SK-N-SH (cell line): ENCODE measurements around the gene GLCCI1.

Experiments
- CHD2 ChIP-seq: fragments of 150-350 bp; IDR thresholded peaks from 2 replicates; pipeline ENCODE4 v1.6.1; 2018; ENCODE audit warnings: low read length; ENCODE audit not compliant: partially characterized antibody
- EZH2phosphoT487 ChIP-seq: fragments of 200-600 bp; sonication (generic); IDR thresholded peaks from 2 replicates; pipeline ENCODE4 v1.6.1; 2017; ENCODE audit warnings: low read depth, mixed run types, mild to moderate bottlenecking, antibody characterized with exemption, moderate library complexity, borderline replicate concordance
- FOSL2 ChIP-seq: IDR thresholded peaks from 2 replicates; pipeline ENCODE4 v1.4.0; 2012; ENCODE audit warnings: low read depth, mild to moderate bottlenecking, moderate library complexity, borderline replicate concordance
- RAD21 ChIP-seq: IDR thresholded peaks from 2 replicates; pipeline ENCODE4 v1.6.1; 2012; ENCODE audit warnings: mild to moderate bottlenecking, low read length
- SIN3A ChIP-seq: IDR thresholded peaks from 2 replicates; pipeline ENCODE4 v1.6.1; 2012; ENCODE audit warnings: low read depth, mild to moderate bottlenecking, low read length, moderate library complexity, borderline replicate concordance
- TAF1 ChIP-seq: IDR thresholded peaks from 2 replicates; pipeline ENCODE4 v1.6.1; 2012; ENCODE audit warnings: low read depth, mild to moderate bottlenecking, low read length, moderate library complexity, borderline replicate concordance
- YY1 ChIP-seq: IDR thresholded peaks from 2 replicates; pipeline ENCODE4 v1.4.0; 2012; ENCODE audit warnings: low read depth, mild to moderate bottlenecking
- TF ChIP-seq, protein P1 (sequence below): IDR thresholded peaks from 2 replicates; pipeline ENCODE4 v1.4.0; 2012; ENCODE audit warnings: low read depth, borderline replicate concordance
- TF ChIP-seq, protein P2 (sequence below): fragments of 200-600 bp; sonication (generic); IDR thresholded peaks from 2 replicates; pipeline ENCODE4 v1.6.1; 2017; ENCODE audit warnings: antibody characterized with exemption, mild to moderate bottlenecking, moderate library complexity
- TF ChIP-seq, protein P3 (sequence below): IDR thresholded peaks from 2 replicates; pipeline ENCODE4 v1.6.1; 2012; ENCODE audit warnings: mild to moderate bottlenecking, low read depth, low read length, moderate library complexity
- TF ChIP-seq, protein P4 (sequence below): IDR thresholded peaks from 2 replicates; pipeline ENCODE4; 2012
- TF ChIP-seq, protein P5 (sequence below): fragments of 150-350 bp; IDR thresholded peaks from 2 replicates; pipeline ENCODE4 v1.6.1; 2016; ENCODE audit warnings: mild to moderate bottlenecking, low read depth, low read length

DNA sequence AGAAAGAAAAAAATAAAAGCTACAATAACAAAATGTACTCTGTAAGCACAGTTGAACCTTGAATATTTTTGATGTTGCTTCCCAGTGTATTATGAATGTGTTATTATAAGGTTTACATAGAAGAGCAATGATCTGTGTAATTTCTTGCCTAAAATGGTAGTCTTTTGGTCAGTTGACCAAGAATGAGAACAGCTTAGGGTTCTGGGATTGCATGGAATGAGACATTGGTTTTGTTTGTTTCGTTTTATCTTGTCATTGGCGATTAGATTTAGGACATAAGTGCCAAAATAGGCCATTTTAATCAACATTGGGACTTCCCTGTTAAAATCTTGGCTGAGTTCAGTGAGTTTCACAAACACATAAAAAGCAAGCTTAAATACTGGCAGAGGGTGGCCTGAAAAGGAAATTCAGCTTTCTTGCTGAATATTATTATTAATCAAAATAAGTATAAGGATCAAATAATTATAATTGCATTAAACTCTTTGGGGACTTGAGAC lies 49.1 kb upstream of the GLCCI1 start:
- TF ChIP-seq, protein P1, sequence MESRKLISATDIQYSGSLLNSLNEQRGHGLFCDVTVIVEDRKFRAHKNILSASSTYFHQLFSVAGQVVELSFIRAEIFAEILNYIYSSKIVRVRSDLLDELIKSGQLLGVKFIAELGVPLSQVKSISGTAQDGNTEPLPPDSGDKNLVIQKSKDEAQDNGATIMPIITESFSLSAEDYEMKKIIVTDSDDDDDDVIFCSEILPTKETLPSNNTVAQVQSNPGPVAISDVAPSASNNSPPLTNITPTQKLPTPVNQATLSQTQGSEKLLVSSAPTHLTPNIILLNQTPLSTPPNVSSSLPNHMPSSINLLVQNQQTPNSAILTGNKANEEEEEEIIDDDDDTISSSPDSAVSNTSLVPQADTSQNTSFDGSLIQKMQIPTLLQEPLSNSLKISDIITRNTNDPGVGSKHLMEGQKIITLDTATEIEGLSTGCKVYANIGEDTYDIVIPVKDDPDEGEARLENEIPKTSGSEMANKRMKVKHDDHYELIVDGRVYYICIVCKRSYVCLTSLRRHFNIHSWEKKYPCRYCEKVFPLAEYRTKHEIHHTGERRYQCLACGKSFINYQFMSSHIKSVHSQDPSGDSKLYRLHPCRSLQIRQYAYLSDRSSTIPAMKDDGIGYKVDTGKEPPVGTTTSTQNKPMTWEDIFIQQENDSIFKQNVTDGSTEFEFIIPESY, result no peak
- TF ChIP-seq, protein P2, sequence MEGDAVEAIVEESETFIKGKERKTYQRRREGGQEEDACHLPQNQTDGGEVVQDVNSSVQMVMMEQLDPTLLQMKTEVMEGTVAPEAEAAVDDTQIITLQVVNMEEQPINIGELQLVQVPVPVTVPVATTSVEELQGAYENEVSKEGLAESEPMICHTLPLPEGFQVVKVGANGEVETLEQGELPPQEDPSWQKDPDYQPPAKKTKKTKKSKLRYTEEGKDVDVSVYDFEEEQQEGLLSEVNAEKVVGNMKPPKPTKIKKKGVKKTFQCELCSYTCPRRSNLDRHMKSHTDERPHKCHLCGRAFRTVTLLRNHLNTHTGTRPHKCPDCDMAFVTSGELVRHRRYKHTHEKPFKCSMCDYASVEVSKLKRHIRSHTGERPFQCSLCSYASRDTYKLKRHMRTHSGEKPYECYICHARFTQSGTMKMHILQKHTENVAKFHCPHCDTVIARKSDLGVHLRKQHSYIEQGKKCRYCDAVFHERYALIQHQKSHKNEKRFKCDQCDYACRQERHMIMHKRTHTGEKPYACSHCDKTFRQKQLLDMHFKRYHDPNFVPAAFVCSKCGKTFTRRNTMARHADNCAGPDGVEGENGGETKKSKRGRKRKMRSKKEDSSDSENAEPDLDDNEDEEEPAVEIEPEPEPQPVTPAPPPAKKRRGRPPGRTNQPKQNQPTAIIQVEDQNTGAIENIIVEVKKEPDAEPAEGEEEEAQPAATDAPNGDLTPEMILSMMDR, result no peak
- TF ChIP-seq FOSL2 (no peak), SIN3A (no peak), TAF1 (no peak), EZH2phosphoT487 (no peak), RAD21 (no peak), CHD2 (no peak), YY1 (no peak)
- TF ChIP-seq, protein P3, sequence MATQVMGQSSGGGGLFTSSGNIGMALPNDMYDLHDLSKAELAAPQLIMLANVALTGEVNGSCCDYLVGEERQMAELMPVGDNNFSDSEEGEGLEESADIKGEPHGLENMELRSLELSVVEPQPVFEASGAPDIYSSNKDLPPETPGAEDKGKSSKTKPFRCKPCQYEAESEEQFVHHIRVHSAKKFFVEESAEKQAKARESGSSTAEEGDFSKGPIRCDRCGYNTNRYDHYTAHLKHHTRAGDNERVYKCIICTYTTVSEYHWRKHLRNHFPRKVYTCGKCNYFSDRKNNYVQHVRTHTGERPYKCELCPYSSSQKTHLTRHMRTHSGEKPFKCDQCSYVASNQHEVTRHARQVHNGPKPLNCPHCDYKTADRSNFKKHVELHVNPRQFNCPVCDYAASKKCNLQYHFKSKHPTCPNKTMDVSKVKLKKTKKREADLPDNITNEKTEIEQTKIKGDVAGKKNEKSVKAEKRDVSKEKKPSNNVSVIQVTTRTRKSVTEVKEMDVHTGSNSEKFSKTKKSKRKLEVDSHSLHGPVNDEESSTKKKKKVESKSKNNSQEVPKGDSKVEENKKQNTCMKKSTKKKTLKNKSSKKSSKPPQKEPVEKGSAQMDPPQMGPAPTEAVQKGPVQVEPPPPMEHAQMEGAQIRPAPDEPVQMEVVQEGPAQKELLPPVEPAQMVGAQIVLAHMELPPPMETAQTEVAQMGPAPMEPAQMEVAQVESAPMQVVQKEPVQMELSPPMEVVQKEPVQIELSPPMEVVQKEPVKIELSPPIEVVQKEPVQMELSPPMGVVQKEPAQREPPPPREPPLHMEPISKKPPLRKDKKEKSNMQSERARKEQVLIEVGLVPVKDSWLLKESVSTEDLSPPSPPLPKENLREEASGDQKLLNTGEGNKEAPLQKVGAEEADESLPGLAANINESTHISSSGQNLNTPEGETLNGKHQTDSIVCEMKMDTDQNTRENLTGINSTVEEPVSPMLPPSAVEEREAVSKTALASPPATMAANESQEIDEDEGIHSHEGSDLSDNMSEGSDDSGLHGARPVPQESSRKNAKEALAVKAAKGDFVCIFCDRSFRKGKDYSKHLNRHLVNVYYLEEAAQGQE, result no peak
- TF ChIP-seq, protein P4, sequence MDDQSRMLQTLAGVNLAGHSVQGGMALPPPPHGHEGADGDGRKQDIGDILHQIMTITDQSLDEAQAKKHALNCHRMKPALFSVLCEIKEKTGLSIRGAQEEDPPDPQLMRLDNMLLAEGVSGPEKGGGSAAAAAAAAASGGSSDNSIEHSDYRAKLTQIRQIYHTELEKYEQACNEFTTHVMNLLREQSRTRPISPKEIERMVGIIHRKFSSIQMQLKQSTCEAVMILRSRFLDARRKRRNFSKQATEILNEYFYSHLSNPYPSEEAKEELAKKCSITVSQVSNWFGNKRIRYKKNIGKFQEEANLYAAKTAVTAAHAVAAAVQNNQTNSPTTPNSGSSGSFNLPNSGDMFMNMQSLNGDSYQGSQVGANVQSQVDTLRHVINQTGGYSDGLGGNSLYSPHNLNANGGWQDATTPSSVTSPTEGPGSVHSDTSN, result no peak
- TF ChIP-seq, protein P5, sequence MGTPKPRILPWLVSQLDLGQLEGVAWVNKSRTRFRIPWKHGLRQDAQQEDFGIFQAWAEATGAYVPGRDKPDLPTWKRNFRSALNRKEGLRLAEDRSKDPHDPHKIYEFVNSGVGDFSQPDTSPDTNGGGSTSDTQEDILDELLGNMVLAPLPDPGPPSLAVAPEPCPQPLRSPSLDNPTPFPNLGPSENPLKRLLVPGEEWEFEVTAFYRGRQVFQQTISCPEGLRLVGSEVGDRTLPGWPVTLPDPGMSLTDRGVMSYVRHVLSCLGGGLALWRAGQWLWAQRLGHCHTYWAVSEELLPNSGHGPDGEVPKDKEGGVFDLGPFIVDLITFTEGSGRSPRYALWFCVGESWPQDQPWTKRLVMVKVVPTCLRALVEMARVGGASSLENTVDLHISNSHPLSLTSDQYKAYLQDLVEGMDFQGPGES, result no peak
